GM19099 (cell line): ENCODE data around the gene RCAN1.

Experiments used
- POLR2A ChIP-seq: IDR thresholded peaks from 3 replicates; pipeline ENCODE4 v1.6.1; 2011; ENCODE audit warnings: low read depth; ENCODE audit not compliant: insufficient read length; ENCODE audit errors: extremely low read depth

The RCAN1 gene

GRCh38 chr21:34594566-34595234, 20.2 kb downstream of the RCAN1 start:
- TF ChIP-seq POLR2A: no peak

GRCh38 chr21:34593954-34594531, 20.9 kb downstream of the RCAN1 start:
- TF ChIP-seq POLR2A: no peak

GRCh38 chr21:34593423-34593822, 21.5 kb downstream of the RCAN1 start:
- TF ChIP-seq POLR2A: no peak

- no peak for TF ChIP-seq POLR2A
These were observed 22.6 kb downstream of the RCAN1 start for GRCh38 chr21:34592120-34592955.

GRCh38 chr21:34590520-34590919, 24.4 kb downstream of the RCAN1 start:
- no peak for TF ChIP-seq POLR2A

GRCh38 chr21:34589511-34590282, 25.2 kb downstream of the RCAN1 start:
- TF ChIP-seq POLR2A: no peak

GRCh38 chr21:34583926-34584563, 30.9 kb downstream of the RCAN1 start:
- TF ChIP-seq POLR2A: no peak

- no peak for TF ChIP-seq POLR2A
These were observed 32.3 kb downstream of the RCAN1 start for GRCh38 chr21:34582506-34583150.

GRCh38 chr21:34580181-34580700, 34.7 kb downstream of the RCAN1 start:
- no peak for TF ChIP-seq POLR2A

GRCh38 chr21:34579411-34579810, 35.5 kb downstream of the RCAN1 start:
- TF ChIP-seq POLR2A: no peak

GRCh38 chr21:34576041-34576511, 38.8 kb downstream of the RCAN1 start:
- no peak for TF ChIP-seq POLR2A

- no peak for TF ChIP-seq POLR2A
These were observed 40.0 kb downstream of the RCAN1 start for GRCh38 chr21:34574601-34575529.

GRCh38 chr21:34571994-34572393, 42.9 kb downstream of the RCAN1 start:
- no peak for TF ChIP-seq POLR2A
